GM12892 (cell line): Measurements from ENCODE around the gene APOBEC3B.

Experiments used
- POLR2A ChIP-seq: IDR thresholded peaks from 2 replicates; pipeline ENCODE4 v1.6.1; 2011; ENCODE audit warnings: low read depth, low read length, control low read depth
- POLR2AphosphoS5 ChIP-seq: IDR thresholded peaks from 2 replicates; pipeline ENCODE4 v1.6.1; 2011; ENCODE audit warnings: low read depth, low read length, control low read depth
- TAF1 ChIP-seq: IDR thresholded peaks from 2 replicates; pipeline ENCODE4 v1.6.1; 2011; ENCODE audit warnings: low read depth, mild to moderate bottlenecking, control low read depth, low read length, borderline replicate concordance

- no peak for TF ChIP-seq POLR2A
- TF ChIP-seq TAF1 = no peak
- TF ChIP-seq POLR2AphosphoS5 = no peak
These were observed 14.0 kb downstream of the APOBEC3B start for GRCh38 chr22:38996105-38996504.
